Omental fat pad (tissue), 4 donors: Measurements from ENCODE around the gene DSCAML1. TPM values are rescaled to one million over a fixed set of nuclear protein-coding genes. Genes with fewer than 3 reads are reported as not detected.

ENCODE experiments used
- ATAC-seq: fragments of 150-250 bp; one replicate; pipeline ENCODE4 v1.9.1; 2016; ENCODE audit warnings: mild to moderate bottlenecking, moderate library complexity; ENCODE audit not compliant: low FRiP score
- DNase-seq: peaks from one replicate; pipeline ENCODE4 v3.0.0-alpha.2; 2019; ENCODE audit warnings: low spot score
- CTCF ChIP-seq, 3 donors: fragments of 450-650 bp; IDR thresholded peaks; one replicate each; pipeline ENCODE4 v1.5.1; 2016 to 2017; ENCODE audit warnings: antibody characterized with exemption in 3 of 3, mild to moderate bottlenecking in 3 of 3, moderate library complexity in 2 of 3
- total RNA-seq, 4 donors: library from RNA; depleted of rRNA; stranded (reverse); fragments of >200 nt; gene quantifications; one replicate each; pipeline ENCODE4 v1.1.0, GENCODE V29; 2016

Gene DSCAML1
- total RNA-seq, 4 donors from 2014 or later = 0.95 to 10.9 (median 3.9) TPM

- DNase-seq (no peak), ATAC-seq (no peak)
- TF ChIP-seq CTCF (IDR thresholded peaks at IDR 0.05) = no peak
Measured at GRCh38 chr11:117433717-117434116, 363.3 kb downstream of the DSCAML1 start.

- no peak for TF ChIP-seq CTCF (IDR thresholded peaks at IDR 0.05)
- DNase-seq (no peak), ATAC-seq (no peak)
Measured at GRCh38 chr11:117431436-117431835, 365.6 kb downstream of the DSCAML1 start.

- DNase-seq = no peak
- no peak for ATAC-seq
- no peak for TF ChIP-seq CTCF (IDR thresholded peaks at IDR 0.05)
Measured at GRCh38 chr11:117430293-117430955, 366.6 kb downstream of the DSCAML1 start.

GRCh38 chr11:117428856-117429229 lies 368.2 kb downstream of the DSCAML1 start:
- DNase-seq (no peak), ATAC-seq (no peak)
- TF ChIP-seq CTCF (IDR thresholded peaks at IDR 0.05) = no peak

- ATAC-seq = no peak
- no peak for DNase-seq
- TF ChIP-seq CTCF (IDR thresholded peaks at IDR 0.05) = no peak
Measured at GRCh38 chr11:117428186-117428855, 368.7 kb downstream of the DSCAML1 start.

GRCh38 chr11:117427356-117427874 lies 369.6 kb downstream of the DSCAML1 start:
- DNase-seq (no peak), ATAC-seq (no peak)
- no peak for TF ChIP-seq CTCF (IDR thresholded peaks at IDR 0.05)

GRCh38 chr11:117426941-117427340 lies 370.1 kb downstream of the DSCAML1 start:
- ATAC-seq (no peak), DNase-seq (no peak)
- no peak for TF ChIP-seq CTCF (IDR thresholded peaks at IDR 0.05)
